NOMO-1 treated with dmso at 0.1 percent for 144 hours (cell line): ENCODE results near the gene HOXC12.

Experiments
- DNase-seq: peaks from one replicate; lab custom pipeline; 2025; ENCODE audit not compliant: unreplicated experiment; lab: John Stamatoyannopoulos, UW

The HOXC12 gene

GRCh38 chr12:53995378-53996239, 40.9 kb downstream of the HOXC12 start:
- peak; percentile 22 for DNase-seq

GRCh38 chr12:53996240-53997203, 41.8 kb downstream of the HOXC12 start:
- no peak for DNase-seq

- no peak for DNase-seq
Measured at GRCh38 chr12:53997204-53998109, 42.8 kb downstream of the HOXC12 start.

- DNase-seq: no peak
Measured at GRCh38 chr12:53998110-53998899, 43.6 kb downstream of the HOXC12 start.

GRCh38 chr12:53998900-53999236, 44.2 kb downstream of the HOXC12 start:
- DNase-seq: no peak

- DNase-seq: no peak
Measured at GRCh38 chr12:53999559-54000115, 44.9 kb downstream of the HOXC12 start.

- DNase-seq: no peak
Measured at GRCh38 chr12:54000116-54001114, 45.7 kb downstream of the HOXC12 start, which contains the start of gene HOXC9. Gene HOXC9, plus strand, starts transcription at chr12:54000161. Its CDS starts 28 bp downstream, at chr12:54000189.

- DNase-seq: no peak
Measured at GRCh38 chr12:54001283-54002187, 46.8 kb downstream of the HOXC12 start.

- no peak for DNase-seq
Measured at GRCh38 chr12:54002278-54002914, 47.7 kb downstream of the HOXC12 start.

- DNase-seq: no peak
Measured at GRCh38 chr12:54002915-54003389, 48.2 kb downstream of the HOXC12 start.

- DNase-seq: no peak
Measured at GRCh38 chr12:54003625-54004024, 48.9 kb downstream of the HOXC12 start.

- DNase-seq: no peak
Measured at GRCh38 chr12:54004063-54004840, 49.5 kb downstream of the HOXC12 start.

GRCh38 chr12:54004841-54005530, 50.3 kb downstream of the HOXC12 start:
- no peak for DNase-seq

- DNase-seq: no peak
Measured at GRCh38 chr12:54005531-54005852, 50.8 kb downstream of the HOXC12 start.

- DNase-seq: peak; percentile 30
Measured at GRCh38 chr12:54005853-54006558, 51.3 kb downstream of the HOXC12 start.
